HS-27A (cell line): Measurements from ENCODE around the gene RAD9A.

Experiments
- DNase-seq: peaks from one replicate; pipeline ENCODE4 v3.0.0-alpha.2; 2012; ENCODE audit warnings: low read depth, missing footprints

RAD9A gene

DNA sequence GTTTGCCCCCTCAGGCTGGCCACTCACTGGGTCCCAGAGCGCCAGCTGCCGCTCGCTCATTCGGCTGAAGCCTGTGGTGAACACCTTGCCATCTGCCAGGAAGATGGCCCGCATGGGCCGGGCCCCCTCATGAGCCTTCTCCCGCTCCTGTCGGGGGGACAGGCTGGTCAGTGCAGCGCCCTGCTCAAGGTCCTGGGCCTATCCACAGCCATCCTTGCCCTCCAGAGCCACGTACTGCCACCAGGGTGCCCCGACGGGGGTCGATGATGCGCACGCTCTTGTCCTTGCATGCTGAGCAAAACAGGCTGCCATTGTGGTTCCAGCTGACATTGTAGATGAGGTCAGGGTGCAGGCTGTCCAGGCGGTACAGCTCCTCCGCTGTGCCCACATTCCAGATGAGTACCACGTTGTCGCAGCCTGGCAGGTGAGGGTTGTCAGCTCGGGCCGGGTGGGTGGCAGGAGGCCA, 49.3 kb downstream of the RAD9A start:
- DNase-seq, result no peak

DNA sequence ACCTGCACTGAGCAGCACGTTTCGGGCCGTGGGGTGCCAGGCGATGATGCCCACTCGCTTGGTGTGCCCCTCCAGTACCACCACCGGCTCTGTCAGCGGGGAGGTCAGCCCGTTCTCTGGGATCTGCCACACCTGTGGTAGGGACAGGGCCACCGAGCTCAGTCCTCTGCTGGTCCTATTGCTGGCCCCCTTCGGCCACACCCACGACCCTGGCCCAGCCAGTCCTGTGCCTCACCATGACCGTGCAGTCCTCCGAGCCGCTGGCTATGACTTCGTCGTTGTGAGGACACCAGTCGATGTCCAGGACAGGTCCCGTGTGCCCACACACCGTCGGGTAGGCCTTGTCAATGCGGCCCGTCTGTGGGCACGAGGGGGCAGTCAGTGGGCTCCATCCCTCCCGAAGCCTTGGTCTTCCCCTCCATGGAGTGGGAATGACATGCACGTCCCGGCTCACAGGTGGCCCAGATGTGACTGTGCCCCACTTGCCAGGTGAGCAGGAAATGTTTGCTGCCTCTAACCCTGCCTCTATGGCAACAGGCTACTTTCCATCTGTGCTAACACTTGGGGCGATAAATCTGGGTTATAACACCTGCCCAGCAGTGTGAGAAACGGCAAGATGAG, 50.1 kb downstream of the RAD9A start:
- no peak for DNase-seq

DNA sequence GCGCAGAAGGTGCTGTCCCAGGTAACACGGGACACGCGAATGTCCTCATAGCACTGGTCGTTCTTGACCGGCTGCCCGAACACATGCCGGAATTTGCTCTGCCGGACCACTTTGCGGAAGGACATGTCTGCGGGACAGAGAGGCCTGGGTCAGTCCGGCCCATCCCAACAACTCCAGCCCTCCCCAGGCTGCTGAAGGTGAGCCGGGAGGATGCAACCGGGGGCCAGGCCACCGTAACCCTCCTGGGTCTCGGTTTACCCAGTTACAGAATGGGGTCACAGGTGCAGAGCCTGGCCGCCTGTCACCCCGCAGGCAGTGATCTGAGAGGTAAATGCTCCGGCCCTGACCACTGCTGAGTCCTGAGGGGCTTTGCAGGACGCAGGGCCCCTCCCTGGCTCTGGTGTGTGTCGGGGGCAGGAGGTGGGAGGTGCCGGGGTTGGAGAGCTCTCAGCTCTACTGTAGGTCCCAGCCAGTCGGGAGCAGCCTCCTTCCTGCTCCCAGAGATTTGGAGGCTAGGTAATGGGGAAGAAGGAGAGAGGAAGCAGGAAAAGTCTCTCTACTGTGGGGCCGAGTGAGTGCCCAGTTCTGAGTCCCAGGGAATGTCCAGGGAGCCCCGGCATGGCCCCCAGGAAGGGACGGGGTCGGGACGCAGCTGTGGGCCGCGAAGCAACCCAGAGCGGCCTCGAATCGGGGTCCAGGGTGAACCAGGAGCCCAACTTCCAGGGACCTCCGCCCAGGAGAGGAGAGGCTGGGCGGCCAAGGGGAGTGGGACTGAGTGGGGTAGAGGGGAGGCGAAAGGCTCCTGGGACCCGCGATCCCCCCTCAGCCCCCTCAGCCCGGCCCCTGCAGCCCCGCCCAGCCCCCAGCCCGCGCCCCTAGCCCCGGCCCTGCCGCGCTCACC, 51.0 kb downstream of the RAD9A start:
- no peak for DNase-seq

DNA sequence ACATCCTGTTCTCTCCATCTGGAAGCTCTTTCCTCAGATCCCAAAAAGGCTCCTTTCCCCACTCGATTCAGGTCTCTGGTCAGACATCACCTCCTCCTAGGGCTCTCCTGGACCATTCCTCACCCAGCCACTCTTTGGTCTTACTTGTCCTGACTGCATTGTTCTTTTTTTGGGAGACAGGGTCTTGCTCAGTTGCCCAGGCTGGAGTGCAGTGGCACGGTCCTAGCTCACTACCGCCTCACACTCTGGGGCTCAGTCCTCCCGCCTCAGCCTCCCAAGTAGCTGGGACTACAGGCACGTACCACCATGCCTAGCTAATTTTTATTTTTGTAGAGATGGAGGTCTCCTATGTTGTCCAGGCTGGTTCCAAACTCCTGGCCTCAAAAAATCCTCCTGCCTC, 53.7 kb downstream of the RAD9A start:
- no peak for DNase-seq
